Coronary artery (tissue), 2 donors: ENCODE data around the gene DCLK2.

Source experiments
- DNase-seq: peaks from one replicate; pipeline ENCODE4 v3.0.0-alpha.2; 2017; ENCODE audit warnings: low spot score
- H3K27ac ChIP-seq, 2 donors: fragments of 200-600 bp; sonication (generic); one replicate each; pipeline ENCODE4 v1.5.1; 2016 to 2019
- H3K4me3 ChIP-seq: fragments of 200-600 bp; sonication (generic); 2 replicates; pipeline ENCODE4 v1.5.1; 2016; ENCODE audit warnings: mild to moderate bottlenecking, moderate library complexity
- TF ChIP-seq, protein P1 (sequence below): fragments of 200-600 bp; sonication (generic); IDR thresholded peaks from one replicate; pipeline ENCODE4 v1.5.1; 2019; ENCODE audit warnings: antibody characterized with exemption

DCLK2 gene

DNA sequence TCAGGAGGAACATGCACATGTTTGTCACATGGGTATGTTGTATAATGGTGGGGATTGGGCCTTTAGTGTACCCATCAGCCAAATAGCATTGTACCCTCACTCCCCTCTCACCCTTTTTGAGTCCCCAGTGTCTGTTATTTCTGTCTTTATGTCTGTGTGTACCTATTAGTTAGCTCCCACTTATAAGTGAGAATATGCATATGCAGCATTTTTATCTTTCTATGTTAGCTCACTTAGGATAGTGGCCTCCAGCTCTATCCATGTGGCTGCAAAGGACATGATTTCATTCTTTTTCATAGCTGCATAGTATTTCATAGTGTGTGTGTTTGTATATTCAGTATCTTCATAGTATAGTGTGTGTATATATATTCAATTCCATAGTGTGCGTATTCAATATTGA lies 64.6 kb downstream of the DCLK2 start:
- no peak for DNase-seq
- no peak overlapping the region for H3K4me3 ChIP-seq
- H3K27ac ChIP-seq = no peak overlapping the region
- TF ChIP-seq, protein P1, sequence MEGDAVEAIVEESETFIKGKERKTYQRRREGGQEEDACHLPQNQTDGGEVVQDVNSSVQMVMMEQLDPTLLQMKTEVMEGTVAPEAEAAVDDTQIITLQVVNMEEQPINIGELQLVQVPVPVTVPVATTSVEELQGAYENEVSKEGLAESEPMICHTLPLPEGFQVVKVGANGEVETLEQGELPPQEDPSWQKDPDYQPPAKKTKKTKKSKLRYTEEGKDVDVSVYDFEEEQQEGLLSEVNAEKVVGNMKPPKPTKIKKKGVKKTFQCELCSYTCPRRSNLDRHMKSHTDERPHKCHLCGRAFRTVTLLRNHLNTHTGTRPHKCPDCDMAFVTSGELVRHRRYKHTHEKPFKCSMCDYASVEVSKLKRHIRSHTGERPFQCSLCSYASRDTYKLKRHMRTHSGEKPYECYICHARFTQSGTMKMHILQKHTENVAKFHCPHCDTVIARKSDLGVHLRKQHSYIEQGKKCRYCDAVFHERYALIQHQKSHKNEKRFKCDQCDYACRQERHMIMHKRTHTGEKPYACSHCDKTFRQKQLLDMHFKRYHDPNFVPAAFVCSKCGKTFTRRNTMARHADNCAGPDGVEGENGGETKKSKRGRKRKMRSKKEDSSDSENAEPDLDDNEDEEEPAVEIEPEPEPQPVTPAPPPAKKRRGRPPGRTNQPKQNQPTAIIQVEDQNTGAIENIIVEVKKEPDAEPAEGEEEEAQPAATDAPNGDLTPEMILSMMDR = no peak

DNA sequence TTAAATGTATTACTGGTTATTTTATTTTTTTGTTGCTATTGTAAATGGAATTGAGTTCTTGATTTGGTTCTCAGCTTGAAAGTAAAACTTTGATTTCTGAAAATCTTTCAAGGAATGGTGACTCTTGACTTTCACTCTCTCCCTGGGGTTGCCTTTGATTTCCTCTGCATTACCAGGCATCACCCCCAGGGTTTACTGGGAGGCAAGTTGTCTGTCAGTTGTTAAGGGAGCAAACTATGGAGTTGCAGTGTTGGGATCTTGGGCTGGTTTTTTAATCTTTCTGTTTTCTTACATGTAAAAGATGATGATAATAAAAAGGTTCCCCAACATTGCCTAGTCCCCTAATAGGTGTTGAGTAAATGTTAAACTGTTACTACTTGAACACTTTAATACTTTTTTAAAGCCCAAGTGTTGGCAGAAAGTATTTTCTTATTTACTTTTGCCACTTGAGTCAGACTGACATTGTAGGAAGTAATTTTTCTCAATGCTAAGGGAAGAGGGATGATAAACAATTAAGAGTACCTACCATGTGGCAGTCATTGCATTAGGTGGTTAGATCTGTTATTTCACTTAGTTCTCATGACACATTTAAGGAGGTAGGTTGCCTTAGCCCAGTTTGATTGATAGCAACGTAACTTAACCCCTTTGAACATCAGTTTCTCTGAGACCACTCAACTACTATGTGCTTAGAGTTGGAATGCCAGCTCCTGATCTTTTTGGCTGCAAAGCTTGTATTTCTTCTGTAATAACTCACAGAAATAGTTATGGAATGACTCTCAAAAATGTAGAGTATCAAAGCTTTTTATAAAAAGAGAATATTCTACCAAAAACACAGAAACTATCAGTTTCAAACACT lies 67.1 kb downstream of the DCLK2 start:
- TF ChIP-seq, protein P1 = no peak
- Histone ChIP-seq H3K27ac (no peak overlapping the region), H3K4me3 (no peak overlapping the region)
- DNase-seq = no peak

DNA sequence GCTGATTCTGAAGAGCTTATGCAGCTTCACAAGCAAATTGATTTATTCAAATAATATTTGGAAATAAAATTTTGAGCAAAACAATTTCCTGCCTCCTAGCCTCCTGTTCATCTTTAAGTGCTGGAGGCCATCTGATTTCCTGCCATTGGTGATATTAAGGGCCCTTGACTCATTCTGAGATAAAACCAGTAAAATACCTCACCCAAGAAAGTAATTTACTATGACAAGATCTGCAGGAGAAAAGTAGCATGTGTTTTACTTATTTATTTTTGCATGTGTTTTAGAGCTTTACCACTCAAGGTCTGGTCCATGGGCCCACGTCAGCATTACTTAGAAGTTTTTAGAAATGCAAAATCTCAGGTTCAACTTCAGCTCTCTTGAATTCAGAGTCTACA lies 67.7 kb downstream of the DCLK2 start:
- TF ChIP-seq, protein P1 = no peak

DNA sequence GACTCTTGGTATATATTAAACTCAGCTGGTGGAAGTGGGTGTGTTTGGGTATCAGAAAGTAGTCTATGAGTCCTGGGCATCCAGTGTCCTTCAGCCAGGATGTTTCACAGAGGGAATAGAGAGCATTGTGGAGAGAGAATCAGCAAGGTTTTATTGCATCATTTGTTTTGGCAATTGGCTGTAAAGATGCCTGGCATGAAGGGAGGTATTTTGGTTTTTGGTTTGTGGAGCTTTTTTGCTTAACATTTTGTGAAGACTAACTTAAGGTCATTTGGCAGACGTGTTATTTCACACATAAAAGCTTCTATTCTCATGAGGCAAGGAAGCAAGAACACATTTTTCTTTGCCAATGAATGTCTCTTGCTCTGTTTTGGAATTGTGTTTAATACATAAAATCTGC lies 71.1 kb downstream of the DCLK2 start:
- H3K27ac ChIP-seq = no peak overlapping the region
- TF ChIP-seq, protein P1 = no peak
- DNase-seq = no peak

More for the DNA sequence above, 67.7 kb downstream of the DCLK2 start:
- Histone ChIP-seq H3K27ac (no peak overlapping the region), H3K4me3 (no peak overlapping the region)
- DNase-seq = no peak

DNA sequence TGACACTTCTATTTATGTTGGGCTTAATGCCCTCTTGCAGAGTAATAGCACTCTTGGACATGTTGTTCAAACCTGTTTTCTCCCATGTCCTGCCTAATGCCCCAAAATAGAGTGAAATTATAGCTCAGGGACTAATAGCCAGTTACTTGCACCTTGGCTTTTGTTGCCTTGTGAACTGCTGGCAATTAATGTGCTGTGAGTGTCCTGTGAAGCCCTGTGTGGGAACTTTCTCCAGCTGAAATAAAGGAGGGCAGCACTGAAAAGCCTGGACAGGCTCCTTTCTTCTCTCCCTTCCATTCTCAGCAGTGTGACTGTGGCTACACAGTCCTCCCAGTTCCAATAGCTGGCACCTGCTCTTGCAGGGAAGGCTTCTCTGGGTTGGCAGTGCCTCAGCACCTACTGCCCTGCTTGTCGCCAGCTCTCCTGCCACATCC lies 72.4 kb downstream of the DCLK2 start:
- no peak for DNase-seq
- no peak overlapping the region for H3K4me3 ChIP-seq
- H3K27ac ChIP-seq = no peak overlapping the region
- TF ChIP-seq, protein P1 = no peak

More for the DNA sequence above, 71.1 kb downstream of the DCLK2 start:
- no peak overlapping the region for H3K4me3 ChIP-seq

DNA sequence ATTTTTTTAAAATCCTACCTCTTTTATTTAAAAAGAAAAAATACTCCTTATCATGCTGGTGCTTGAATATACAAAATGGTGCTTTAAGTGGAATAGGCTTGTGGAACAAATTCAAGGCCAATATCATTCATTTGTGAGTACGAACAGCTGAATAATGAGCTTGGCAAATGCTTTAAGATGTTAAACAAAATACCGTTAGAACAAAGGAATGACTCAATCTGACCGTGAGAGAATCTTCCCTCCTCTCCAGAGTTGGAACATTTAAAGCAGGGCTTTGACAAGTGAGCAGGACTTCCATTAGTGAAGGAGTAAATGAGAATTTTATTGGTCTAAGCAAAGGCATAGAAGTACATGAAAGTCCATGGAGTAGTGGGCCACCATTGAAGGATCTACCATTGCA lies 74.5 kb downstream of the DCLK2 start:
- H3K4me3 ChIP-seq = no peak overlapping the region
- TF ChIP-seq, protein P1 = no peak
- no peak for DNase-seq
- H3K27ac ChIP-seq = no peak overlapping the region

DNA sequence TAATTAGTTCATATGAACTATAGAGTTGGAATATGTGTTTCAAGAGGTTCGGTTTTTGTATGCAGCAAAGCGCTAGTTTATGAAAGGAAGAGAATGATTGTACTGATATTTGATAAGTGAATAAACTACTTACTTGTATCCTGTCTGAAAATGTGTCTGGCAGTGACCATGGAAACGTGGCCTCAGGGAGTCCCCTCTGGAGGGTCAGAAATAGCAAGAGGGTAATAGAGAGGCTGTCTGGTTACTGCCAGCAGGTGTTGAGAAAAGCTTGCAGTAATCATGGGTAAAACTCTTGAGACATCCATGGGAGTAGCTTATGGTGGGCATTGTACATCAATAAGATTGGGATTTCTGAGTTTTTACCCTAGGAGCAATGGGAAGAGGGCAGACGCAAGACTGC lies 77.1 kb downstream of the DCLK2 start:
- TF ChIP-seq, protein P1 = no peak
- Histone ChIP-seq H3K4me3 (no peak overlapping the region), H3K27ac (no peak overlapping the region)
- DNase-seq = no peak
